AG04449 (cell line): Measurements from ENCODE around the gene IRF8.
"Not testable (repeated sequence)": the region's sequence is repeated elsewhere in the genome, so short reads cannot be mapped to it uniquely, and the experiment has no call there.

Source experiments
- CTCF ChIA-PET: fragments of 350-600 bp; formaldehyde crosslinking; extraction: SDS; loops from one replicate; lab custom pipeline; 2021; ENCODE audit warnings: antibody characterized with exemption; lab: Yijun Ruan, JAX
- POLR2A ChIA-PET: fragments of 400-600, 350-600 bp; formaldehyde crosslinking; extraction: SDS; loops from one replicate; lab custom pipeline; 2020; ENCODE audit warnings: antibody characterized with exemption, inconsistent platforms; lab: Yijun Ruan, JAX
- DNase-seq: peaks from one replicate; pipeline ENCODE4 v3.0.0-alpha.2; 2010; ENCODE audit warnings: low read depth, low spot score
- H3K4me3 ChIP-seq: 2 replicates; pipeline ENCODE4 v1.5.1; 2011; ENCODE audit warnings: low read depth, mild to moderate bottlenecking, control low read depth, low read length
- CTCF ChIP-seq: IDR thresholded peaks from one replicate; pipeline ENCODE4 v1.5.1; 2011; ENCODE audit warnings: mild to moderate bottlenecking, moderate library complexity, low read length, control low read depth, inconsistent platforms; ENCODE audit not compliant: insufficient read depth; ENCODE audit errors: missing control alignments

IRF8 gene

GRCh38 chr16:85873153-85873552 is 25.8 kb upstream of the IRF8 start:
- DNase-seq = no peak
- ChIA-PET POLR2A (no interaction called here), CTCF (no interaction called here)
- no peak for TF ChIP-seq CTCF
- no peak overlapping the region for H3K4me3 ChIP-seq

- CTCF ChIA-PET, POLR2A ChIA-PET: not testable (repeated sequence)
These were observed 24.9 kb upstream of the IRF8 start for GRCh38 chr16:85874031-85874430.

DNA sequence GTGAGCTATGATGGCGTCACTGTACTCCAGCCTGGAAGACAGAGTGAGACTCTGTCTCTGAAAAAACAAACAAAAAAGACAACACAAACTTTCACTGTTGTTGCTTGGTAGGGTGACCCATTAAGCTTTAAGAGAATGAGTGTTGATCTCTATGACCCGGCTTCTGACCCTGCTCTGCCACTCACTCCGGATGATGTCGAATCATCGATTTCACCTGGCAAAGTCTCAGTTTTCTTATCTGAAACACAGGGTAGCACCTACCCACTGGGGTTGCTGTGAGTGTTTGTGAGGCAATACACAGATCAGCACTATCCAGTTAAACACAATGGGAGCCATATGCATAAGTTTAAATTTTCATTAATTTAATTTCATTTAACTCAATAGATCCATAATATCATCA is 20.6 kb upstream of the IRF8 start:
- CTCF ChIA-PET = interaction anchor here (1.0 kb wide), 1 partner anchor 9 kb away, joined by 3 read pairs; no protein-coding TSS in a partner anchor
- no peak for DNase-seq
- POLR2A ChIA-PET = no interaction called here
- no peak overlapping the region for H3K4me3 ChIP-seq
- no peak for TF ChIP-seq CTCF

More at GRCh38 chr16:85874031-85874430, 24.9 kb upstream of the IRF8 start:
- DNase-seq, H3K4me3 ChIP-seq: not testable (repeated sequence)

GRCh38 chr16:85878875-85879274 is 20.1 kb upstream of the IRF8 start:
- peak; percentile 38 for DNase-seq
- ChIA-PET POLR2A (no interaction called here), CTCF (interaction anchor here (1.0 kb wide), 1 partner anchor 8 kb away, joined by 3 read pairs; no protein-coding TSS in a partner anchor)
- no peak for TF ChIP-seq CTCF
- H3K4me3 ChIP-seq = no peak overlapping the region

GRCh38 chr16:85879549-85879948 is 19.4 kb upstream of the IRF8 start:
- ChIA-PET CTCF (no interaction called here), POLR2A (no interaction called here)
- TF ChIP-seq CTCF = no peak
- H3K4me3 ChIP-seq = no peak overlapping the region
- DNase-seq = no peak

DNA sequence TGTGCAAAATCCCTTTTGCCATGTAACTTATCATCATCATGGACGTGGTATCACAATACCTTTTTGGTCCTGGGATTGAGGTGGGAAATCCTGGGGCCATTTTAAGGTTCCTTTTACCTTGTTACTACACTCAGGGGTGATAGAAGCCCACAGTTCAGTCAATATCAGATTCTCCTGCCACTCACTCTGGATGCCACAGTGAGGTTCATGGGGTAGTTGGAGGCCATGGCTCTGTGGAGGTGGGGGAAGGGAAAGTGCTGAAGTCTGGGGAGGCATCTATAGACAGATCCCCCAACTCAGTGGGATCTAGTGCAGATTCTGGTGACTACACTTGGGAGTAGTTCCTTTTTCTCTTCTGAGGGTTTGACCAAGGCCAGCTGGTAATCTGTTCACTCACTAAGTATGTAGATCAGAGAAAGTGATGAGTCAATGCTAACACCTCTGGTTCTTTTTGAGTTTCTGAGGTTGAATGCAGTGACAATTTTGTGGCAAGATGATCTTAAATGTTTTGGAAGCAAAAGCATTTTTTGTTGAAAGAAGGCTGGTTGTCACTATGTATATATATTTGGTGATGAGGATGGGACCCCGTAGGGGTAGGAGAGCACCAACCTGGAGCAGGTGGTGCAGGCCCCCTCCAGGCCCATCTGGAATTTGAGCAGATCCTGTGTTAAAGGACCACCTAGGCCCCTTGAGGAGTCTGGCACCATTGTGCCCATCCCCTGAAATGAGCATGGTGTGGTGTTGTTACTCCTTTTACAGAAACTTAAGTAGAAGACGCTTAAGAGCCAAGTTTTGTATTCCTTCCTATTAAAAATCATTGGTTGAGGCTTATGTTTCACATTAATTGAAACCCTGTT is 18.8 kb upstream of the IRF8 start:
- POLR2A ChIA-PET = no interaction called here
- no peak for DNase-seq
- CTCF ChIA-PET = no interaction called here
- no peak overlapping the region for H3K4me3 ChIP-seq
- no peak for TF ChIP-seq CTCF
